HCT116 (cell line): ENCODE data around the gene UNC45A.

Source experiments
- CEBPB ChIP-seq: IDR thresholded peaks from 2 replicates; pipeline ENCODE4 v1.6.1; 2012; ENCODE audit warnings: low read depth
- ELF1 ChIP-seq: IDR thresholded peaks from 2 replicates; pipeline ENCODE4 v1.6.1; 2012; ENCODE audit warnings: low read depth, borderline replicate concordance
- EZH2phosphoT487 ChIP-seq: fragments of 200-600 bp; IDR thresholded peaks from 2 replicates; pipeline ENCODE4 v1.6.1; 2018; ENCODE audit warnings: antibody characterized with exemption, borderline replicate concordance
- POLR2A ChIP-seq: IDR thresholded peaks from 2 replicates; pipeline ENCODE4 v1.7.0; 2011; ENCODE audit warnings: borderline replicate concordance; ENCODE audit not compliant: insufficient read depth, insufficient read length; ENCODE audit errors: extremely low read depth
- POLR2AphosphoS5 ChIP-seq: IDR thresholded peaks from 2 replicates; pipeline ENCODE4 v1.6.1; 2011; ENCODE audit warnings: mild to moderate bottlenecking, low read depth, low read length, moderate library complexity
- RAD21 ChIP-seq: IDR thresholded peaks from 2 replicates; pipeline ENCODE4 v1.6.1; 2012; ENCODE audit warnings: low read depth, mild to moderate bottlenecking
- SIN3A ChIP-seq: IDR thresholded peaks from 2 replicates; pipeline ENCODE4 v1.6.1; 2012; ENCODE audit warnings: low read depth
- SRF ChIP-seq: IDR thresholded peaks from 2 replicates; pipeline ENCODE4 v1.6.1; 2012; ENCODE audit warnings: low read depth
- TCF7L2 ChIP-seq: IDR thresholded peaks from 2 replicates; pipeline ENCODE4 v1.7.0; 2011; ENCODE audit warnings: borderline replicate concordance, inconsistent platforms; ENCODE audit not compliant: insufficient read depth, insufficient read length; ENCODE audit errors: extremely low read depth
- ZBTB33 ChIP-seq: IDR thresholded peaks from 2 replicates; pipeline ENCODE4 v1.6.1; 2011; ENCODE audit warnings: mild to moderate bottlenecking, low read length, moderate library complexity; ENCODE audit not compliant: insufficient replicate concordance; ENCODE audit errors: extremely low read depth
- TF ChIP-seq, protein P1 (sequence below), 3 experiments: fragments of 200-600 bp in 1 of 3; sonication (generic) in 1 of 3; IDR thresholded peaks in 2 of 3; conservative IDR thresholded peaks in 1 of 3; 2 replicates each; pipeline ENCODE4 v1.5.1; 2012 to 2017; ENCODE audit warnings: low read depth in 2 of 3, low read length in 2 of 3, antibody characterized with exemption in 1 of 3, borderline replicate concordance in 1 of 3, control low read depth in 1 of 3, mild to moderate bottlenecking in 1 of 3, mixed read lengths in 1 of 3, mixed run types in 1 of 3, moderate library complexity in 1 of 3; ENCODE audit not compliant: insufficient read depth in 1 of 3
- TF ChIP-seq, protein P2 (sequence below): IDR thresholded peaks from 2 replicates; pipeline ENCODE4 v1.6.1; 2012; ENCODE audit warnings: low read depth
- TF ChIP-seq, protein P3 (sequence below): IDR thresholded peaks from 2 replicates; pipeline ENCODE4 v1.6.1; 2012

GRCh38 chr15:90924375-90924774 is 10.7 kb upstream of the UNC45A start:
- TF ChIP-seq POLR2AphosphoS5: no peak
- no peak for TF ChIP-seq CEBPB
- no peak for TF ChIP-seq RAD21
- TF ChIP-seq, protein P1, sequence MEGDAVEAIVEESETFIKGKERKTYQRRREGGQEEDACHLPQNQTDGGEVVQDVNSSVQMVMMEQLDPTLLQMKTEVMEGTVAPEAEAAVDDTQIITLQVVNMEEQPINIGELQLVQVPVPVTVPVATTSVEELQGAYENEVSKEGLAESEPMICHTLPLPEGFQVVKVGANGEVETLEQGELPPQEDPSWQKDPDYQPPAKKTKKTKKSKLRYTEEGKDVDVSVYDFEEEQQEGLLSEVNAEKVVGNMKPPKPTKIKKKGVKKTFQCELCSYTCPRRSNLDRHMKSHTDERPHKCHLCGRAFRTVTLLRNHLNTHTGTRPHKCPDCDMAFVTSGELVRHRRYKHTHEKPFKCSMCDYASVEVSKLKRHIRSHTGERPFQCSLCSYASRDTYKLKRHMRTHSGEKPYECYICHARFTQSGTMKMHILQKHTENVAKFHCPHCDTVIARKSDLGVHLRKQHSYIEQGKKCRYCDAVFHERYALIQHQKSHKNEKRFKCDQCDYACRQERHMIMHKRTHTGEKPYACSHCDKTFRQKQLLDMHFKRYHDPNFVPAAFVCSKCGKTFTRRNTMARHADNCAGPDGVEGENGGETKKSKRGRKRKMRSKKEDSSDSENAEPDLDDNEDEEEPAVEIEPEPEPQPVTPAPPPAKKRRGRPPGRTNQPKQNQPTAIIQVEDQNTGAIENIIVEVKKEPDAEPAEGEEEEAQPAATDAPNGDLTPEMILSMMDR (IDR thresholded peaks at IDR 0.05 in 2 of 3, conservative IDR thresholded peaks at IDR 0.05 in 1 of 3; ENCODE audit: borderline replicate concordance in 1 of 3, insufficient read depth in 1 of 3, low read depth in 2 of 3, low read length in 2 of 3): no peak
- no peak for TF ChIP-seq POLR2A
- no peak for TF ChIP-seq TCF7L2
- no peak for TF ChIP-seq ELF1
- TF ChIP-seq SIN3A: no peak
- TF ChIP-seq, protein P2, sequence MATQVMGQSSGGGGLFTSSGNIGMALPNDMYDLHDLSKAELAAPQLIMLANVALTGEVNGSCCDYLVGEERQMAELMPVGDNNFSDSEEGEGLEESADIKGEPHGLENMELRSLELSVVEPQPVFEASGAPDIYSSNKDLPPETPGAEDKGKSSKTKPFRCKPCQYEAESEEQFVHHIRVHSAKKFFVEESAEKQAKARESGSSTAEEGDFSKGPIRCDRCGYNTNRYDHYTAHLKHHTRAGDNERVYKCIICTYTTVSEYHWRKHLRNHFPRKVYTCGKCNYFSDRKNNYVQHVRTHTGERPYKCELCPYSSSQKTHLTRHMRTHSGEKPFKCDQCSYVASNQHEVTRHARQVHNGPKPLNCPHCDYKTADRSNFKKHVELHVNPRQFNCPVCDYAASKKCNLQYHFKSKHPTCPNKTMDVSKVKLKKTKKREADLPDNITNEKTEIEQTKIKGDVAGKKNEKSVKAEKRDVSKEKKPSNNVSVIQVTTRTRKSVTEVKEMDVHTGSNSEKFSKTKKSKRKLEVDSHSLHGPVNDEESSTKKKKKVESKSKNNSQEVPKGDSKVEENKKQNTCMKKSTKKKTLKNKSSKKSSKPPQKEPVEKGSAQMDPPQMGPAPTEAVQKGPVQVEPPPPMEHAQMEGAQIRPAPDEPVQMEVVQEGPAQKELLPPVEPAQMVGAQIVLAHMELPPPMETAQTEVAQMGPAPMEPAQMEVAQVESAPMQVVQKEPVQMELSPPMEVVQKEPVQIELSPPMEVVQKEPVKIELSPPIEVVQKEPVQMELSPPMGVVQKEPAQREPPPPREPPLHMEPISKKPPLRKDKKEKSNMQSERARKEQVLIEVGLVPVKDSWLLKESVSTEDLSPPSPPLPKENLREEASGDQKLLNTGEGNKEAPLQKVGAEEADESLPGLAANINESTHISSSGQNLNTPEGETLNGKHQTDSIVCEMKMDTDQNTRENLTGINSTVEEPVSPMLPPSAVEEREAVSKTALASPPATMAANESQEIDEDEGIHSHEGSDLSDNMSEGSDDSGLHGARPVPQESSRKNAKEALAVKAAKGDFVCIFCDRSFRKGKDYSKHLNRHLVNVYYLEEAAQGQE: no peak
- no peak for TF ChIP-seq ZBTB33
- no peak for TF ChIP-seq SRF
- no peak for TF ChIP-seq EZH2phosphoT487
- TF ChIP-seq, protein P3, sequence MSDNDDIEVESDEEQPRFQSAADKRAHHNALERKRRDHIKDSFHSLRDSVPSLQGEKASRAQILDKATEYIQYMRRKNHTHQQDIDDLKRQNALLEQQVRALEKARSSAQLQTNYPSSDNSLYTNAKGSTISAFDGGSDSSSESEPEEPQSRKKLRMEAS: no peak
